OCI-M2 (cell line): ENCODE data around the gene DOCK3.
"Not testable (repeated sequence)": the region's sequence is repeated elsewhere in the genome, so short reads cannot be mapped to it uniquely, and the experiment has no call there.

Experiments
- DNase-seq: peaks from one replicate; lab custom pipeline; 2025; ENCODE audit not compliant: unreplicated experiment; lab: John Stamatoyannopoulos, UW

Gene DOCK3

GRCh38 chr3:50676031-50676705 is 1.4 kb downstream of the DOCK3 start:
- no peak for DNase-seq

GRCh38 chr3:50687127-50687751 is 12.5 kb downstream of the DOCK3 start:
- no peak for DNase-seq

DNA sequence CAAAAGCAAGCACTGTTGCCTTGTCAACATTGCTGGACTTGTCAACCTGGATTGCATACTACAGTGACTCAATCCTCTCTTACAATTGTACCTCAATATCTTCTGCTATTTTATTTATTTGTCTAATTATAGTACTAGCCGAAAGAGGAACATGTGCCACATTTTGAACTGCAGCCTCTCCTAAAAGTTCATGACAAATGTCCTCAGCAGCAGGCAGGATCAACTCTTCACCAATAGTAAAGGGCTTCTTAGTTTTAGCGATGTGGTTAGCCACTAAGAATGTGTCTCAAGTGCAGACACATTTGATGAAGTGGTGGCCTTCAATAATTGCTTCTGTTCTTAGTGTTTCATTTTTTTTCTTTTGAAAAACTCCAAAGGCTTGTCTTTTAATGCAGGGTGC is 13.2 kb downstream of the DOCK3 start:
- no peak for DNase-seq

DNA sequence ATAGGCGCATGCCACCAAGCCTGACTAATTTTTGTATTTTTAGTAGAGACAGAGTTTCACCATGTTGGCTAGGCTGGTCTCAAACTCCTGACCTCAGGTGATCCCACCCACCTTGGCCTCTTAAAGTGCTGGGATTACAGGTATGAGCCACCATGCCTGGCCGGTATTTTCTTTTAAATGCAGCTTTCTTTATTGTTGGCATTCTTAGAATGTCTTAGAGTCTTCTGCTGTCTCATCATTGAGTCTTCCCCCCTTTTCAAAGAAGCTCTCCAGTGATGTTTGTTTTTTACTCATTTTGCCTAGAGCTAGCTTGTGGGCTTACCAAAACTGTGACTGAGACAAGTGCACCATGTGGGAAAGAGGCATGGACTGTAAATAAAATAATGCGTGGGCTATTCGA is 13.9 kb downstream of the DOCK3 start:
- not testable (repeated sequence) for DNase-seq

GRCh38 chr3:50689558-50689957 is 14.8 kb downstream of the DOCK3 start:
- DNase-seq: no peak

- DNase-seq: no peak
These were observed 20.3 kb downstream of the DOCK3 start for GRCh38 chr3:50695031-50695430.

GRCh38 chr3:50696276-50696675 is 21.5 kb downstream of the DOCK3 start:
- DNase-seq: no peak

GRCh38 chr3:50698269-50698668 is 23.5 kb downstream of the DOCK3 start:
- DNase-seq: no peak

DNA sequence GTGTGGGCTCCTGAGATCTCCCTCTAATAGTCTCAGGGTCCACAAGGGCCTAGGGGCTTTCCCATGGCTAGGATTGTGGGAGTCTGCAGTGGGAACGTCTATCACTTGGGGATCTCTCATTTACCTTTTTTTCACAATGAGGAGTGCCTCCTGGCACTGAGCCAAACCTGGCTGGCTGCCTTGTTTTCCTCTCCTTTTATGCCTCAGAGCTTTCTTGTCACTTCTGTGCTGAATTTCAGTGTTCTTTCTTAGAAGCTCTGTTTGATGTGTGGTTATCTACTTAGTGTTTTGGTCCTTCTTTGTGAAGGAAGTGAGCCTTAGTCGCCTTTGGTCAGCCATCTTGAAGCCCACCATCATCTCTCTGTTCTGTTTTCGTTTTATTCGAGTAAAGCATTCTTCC is 33.9 kb downstream of the DOCK3 start:
- DNase-seq: no peak

GRCh38 chr3:50714946-50715345 is 40.2 kb downstream of the DOCK3 start:
- DNase-seq: no peak

- no peak for DNase-seq
These were observed 50.1 kb downstream of the DOCK3 start for GRCh38 chr3:50724831-50725230.

- DNase-seq: no peak
These were observed 60.3 kb downstream of the DOCK3 start for GRCh38 chr3:50734985-50735384.

GRCh38 chr3:50737193-50737905 is 62.6 kb downstream of the DOCK3 start:
- DNase-seq: no peak

DNA sequence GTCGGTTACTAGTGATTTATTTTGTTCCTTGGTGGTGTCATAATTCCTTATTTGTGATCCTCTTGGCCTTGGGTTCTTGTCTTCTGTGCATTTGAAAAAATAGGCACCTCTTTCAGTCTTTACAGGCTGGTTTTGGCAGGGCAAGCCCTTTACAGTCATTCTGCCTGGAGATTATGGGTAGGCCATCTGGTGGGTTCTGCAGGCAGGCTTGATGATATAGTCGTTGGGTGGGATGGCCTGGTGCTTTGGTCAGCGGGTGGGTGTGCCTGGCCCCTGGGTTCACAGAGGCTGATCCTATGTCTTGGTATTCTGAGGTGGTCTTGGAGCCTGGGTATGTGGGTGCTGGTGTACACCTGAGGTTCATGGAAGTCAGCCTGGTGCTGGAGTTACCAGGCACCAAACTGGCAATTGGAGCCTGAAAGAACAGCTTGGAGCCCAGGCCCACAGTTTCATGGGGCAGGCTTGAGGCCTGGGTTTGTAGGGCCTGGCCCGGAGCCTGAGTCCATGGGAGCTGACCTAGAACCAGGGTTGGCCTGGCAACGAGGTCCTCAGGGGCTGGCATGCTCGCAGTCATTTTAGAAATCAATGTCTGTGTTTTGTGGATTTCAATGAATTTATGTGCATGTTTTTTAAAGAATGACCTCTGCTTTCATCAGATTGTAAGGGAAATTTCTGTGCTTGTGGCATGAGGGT is 63.3 kb downstream of the DOCK3 start:
- DNase-seq: no peak

DNA sequence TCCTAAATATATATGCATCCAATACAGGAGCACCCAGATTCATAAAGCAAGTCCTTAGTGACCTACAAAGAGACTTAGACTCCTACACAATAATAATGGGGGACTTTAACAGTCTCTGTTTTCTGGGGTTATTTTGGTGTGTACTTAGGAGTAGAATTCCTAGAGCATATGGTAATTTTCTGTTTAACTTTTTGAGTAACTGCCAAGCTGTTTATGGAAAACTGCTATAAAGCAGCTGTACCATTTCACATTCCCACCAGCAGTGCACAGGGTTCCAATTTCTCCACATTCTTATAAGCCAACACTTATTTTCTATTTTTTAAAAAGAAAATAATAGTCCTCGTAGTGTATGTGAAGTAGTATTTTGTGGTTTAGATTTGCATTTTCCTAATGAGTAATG is 68.9 kb downstream of the DOCK3 start:
- no peak for DNase-seq

DNA sequence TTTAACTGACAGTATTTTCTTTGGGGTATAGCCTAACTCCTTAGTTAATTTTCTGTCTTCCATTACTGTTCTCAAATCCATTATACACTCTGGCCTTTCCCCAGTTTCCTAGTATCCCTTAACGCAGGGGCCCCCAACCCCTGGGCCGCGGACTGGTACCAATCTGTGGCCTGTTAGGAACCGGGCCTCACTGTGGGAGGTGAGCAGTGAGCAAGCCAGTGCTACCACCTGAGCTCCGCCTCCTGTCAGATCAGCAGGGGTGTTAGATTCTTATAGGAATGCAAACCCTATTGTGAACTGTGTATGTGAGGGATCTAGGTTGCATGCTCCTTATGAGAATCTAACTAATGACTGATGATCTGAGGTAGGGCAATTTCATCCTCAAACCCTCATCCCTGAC is 75.1 kb downstream of the DOCK3 start:
- DNase-seq: no peak

DNA sequence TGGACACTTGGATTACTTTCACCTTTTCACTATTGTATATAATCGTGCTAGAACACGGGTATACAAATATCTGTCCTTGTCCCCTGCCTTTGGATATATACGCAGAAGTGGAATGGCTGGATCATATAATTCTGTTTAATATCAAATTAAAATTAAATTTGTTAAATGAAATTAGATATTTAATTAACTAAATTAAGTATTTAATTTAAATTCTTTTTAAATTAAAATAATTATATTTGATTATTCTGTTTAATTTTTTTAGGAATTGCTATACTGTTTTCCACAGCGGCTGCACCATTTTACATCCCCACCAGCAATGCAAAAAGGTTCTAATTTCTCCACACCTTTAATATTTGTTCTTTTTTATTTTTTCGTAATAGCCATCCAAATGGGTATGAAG is 84.3 kb downstream of the DOCK3 start:
- DNase-seq: no peak

DNA sequence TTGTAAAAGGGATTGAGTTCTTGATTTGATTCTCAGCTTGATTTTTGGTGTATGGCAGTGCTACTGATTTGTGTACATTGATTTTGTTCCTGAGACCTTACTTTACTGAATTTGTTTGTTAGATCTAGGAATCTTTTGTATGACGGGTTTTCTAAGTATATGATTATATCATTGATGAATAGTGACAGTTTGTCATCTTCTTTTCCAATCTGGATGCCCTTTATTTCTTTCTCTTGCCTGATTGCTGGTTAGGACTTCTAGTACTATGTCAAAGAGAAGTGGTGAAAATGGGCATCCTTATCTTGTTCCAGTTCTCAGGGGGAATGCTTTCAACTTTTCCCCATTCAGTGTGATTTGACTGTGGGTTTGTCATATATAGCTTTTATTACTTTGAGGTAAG is 103.0 kb downstream of the DOCK3 start:
- no peak for DNase-seq

DNA sequence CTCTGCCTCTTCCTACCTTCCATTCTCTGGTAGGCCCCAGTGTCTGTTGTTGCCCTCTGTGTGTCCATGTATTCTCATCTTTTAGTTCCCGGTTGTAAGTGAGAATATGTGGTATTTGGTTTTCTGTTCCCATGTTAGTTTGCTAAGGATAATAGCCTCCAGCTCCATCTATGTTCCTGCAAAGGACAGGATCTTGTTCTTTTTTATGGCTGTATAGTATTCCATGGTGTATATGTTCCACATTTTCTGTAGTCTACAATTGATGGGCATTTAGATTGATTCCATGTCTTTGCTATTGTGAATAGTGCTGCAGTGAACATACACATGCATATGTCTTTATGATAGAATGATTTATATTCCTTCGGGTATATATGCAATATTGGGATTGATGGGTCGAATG is 107.0 kb downstream of the DOCK3 start:
- DNase-seq: not testable (repeated sequence)

DNA sequence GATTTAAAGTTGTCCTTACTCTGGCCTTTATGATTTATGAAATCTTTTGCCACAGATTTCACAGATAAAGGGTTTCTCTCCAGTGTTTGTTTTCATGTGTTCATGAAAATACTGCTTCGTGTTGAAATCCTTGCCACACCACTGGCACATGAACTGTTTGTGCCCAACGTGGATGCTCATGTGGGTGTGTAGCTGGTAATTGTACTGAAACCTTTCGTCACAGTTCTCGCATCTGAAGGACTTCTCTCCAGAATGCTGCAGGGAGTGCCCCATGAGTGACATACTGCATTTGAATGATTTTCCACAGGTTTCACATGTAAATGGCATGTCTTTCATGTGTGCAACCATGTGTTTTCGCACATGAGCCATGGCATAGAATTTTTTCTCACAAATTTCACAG is 111.9 kb downstream of the DOCK3 start:
- no peak for DNase-seq

- DNase-seq: not testable (repeated sequence)
These were observed 116.2 kb downstream of the DOCK3 start for GRCh38 chr3:50790894-50791293.

DNA sequence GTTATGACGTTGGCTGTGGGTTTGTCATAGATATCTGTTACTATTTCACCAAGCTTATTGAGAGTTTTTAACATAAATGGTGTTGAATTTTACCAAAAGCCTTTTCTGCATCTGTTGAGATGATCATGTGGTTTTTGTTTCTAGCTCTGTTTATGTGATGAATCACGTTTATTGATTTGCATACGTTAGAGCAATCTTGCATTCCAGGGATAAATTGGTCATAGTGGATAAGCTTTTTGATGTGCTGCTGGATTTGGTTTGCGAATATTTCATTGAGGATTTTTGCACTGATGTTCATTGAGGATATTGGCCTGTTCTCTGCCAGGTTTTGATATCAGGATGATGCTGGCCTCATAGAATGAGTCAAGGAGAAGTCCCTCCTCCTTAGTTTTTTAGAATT is 117.8 kb downstream of the DOCK3 start:
- no peak for DNase-seq
